ENCODE measurements around the gene ZFAND3.

ZFAND3 gene, protein sequence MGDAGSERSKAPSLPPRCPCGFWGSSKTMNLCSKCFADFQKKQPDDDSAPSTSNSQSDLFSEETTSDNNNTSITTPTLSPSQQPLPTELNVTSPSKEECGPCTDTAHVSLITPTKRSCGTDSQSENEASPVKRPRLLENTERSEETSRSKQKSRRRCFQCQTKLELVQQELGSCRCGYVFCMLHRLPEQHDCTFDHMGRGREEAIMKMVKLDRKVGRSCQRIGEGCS

DNA sequence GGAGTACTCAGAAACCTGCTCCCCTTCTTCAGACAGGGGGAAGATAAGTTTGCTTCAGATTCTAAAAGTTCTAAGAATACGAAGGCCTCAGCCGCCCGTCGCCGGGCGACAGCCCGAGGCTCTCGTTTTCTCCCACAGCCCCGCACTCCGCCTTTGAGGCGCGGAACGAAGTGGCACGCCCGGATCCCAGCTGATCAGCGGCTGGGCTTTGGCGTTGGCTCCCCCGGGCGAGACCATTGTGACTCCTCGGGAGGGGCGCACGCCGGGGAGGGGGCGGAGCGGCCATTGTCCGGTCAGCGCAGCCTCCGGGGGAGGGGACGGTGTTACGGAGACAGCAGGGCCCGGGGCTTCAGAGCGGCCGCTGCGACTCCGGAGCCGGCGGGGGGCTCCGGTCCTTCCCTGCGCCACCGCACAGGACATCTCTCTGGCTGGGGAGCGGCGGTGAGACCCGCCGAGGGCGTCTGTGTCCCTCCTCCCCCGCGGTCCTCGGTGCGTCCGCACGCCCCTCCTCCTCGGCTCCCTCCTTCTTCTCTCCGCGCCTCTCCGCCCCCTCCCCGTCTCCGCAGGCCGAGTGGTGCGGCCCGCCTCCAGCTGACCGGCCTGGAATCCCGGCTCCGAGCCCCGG lies at the start of gene ZFAND3:
ZFAND3 (plus strand) TSS at position 551 of the 625 bp plus-strand sequence. CDS start 219 bp downstream, outside the sequence.
- Histone ChIP-seq H3K27me3 (ENCODE audit: insufficient read depth, low read length) (no peaks in the 10 kb centered on the region), H3K4me1 (ENCODE audit: control insufficient read depth, insufficient read depth, low read length, unreplicated experiment) (peaks cover 29% of the 10 kb centered on the region), H3K27ac (ENCODE audit: low read depth, low read length) (peak within 1 kb of the TSS; percentile 84), H3K4me3 (ENCODE audit: low read depth, low read length) (peak within 1 kb of the TSS; percentile 86), H3K36me3 (ENCODE audit: insufficient read depth, low read length) (no peaks in the 10 kb centered on the region), H3K79me2 (ENCODE audit: control insufficient read depth, insufficient read depth, low read length, unreplicated experiment) (peaks cover 42% of the 10 kb centered on the region), H2AFZ (ENCODE audit: low read length, unreplicated experiment) (peak within 1 kb of the TSS; percentile 89)

DNA sequence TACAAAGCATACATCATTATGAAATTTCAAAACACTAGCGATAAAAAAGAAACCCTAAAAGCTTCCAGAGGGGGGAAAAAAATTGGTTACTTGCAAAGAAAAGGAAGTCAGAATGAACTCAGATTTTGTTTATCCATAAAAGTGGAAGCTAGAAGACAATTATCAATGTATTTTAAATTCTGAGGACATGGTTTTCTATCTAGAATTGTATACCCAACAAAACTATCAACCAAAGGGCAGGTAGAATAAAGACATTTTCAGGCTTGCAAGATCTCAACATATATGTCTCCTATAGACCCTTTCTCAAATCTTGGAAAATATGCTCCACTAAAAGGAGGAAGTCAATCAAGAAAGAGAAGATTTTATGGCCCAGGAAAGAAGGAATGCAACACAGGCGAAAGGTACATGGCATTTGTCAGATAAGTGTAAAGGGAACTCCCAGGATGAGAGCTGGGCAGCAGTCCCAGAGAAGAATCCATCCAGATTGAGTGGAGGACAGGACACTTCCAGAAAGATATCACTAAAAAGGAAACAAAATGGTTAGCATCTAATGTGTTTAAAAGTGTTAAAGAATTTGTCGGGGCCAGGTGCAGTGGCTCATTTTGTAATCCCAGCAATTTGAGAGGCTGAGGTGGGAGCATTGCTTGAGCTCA lies 45.4 kb upstream of the ZFAND3 start:
- Histone ChIP-seq H3K4me3 (ENCODE audit: low read depth, low read length) (no peak overlapping the region), H3K4me1 (ENCODE audit: control insufficient read depth, insufficient read depth, low read length, unreplicated experiment) (no peaks in the 10 kb centered on the region), H3K36me3 (ENCODE audit: insufficient read depth, low read length) (no peaks in the 10 kb centered on the region), H3K79me2 (ENCODE audit: control insufficient read depth, insufficient read depth, low read length, unreplicated experiment) (no peaks in the 10 kb centered on the region), H3K27ac (ENCODE audit: low read depth, low read length) (no peak overlapping the region), H2AFZ (ENCODE audit: low read length, unreplicated experiment) (no peak overlapping the region), H3K27me3 (ENCODE audit: insufficient read depth, low read length) (no peaks in the 10 kb centered on the region)

DNA sequence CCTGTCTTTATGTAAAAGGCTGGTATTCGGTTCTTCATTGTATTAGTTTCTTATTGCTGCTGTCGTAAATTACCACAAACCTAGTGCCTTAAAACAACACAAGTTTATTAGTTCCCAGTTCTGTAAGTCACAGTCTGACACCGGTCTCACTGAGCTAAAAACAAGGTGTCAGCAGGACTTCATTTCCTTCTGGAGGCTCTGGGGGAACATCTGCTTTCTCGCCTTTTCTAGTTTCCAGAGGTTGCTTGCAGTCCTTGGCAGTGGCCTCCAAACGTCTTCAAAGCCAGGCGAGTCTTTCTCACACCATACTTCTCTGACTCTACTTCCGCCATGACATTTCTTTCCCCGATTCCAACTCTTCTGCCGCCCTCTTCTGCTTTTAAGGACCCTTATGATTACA lies 43.0 kb upstream of the ZFAND3 start:
- no peak overlapping the region for H3K4me3 ChIP-seq (ENCODE audit: low read depth, low read length)
- H2AFZ ChIP-seq (ENCODE audit: low read length, unreplicated experiment): no peak overlapping the region
- H3K27ac ChIP-seq (ENCODE audit: low read depth, low read length): no peak overlapping the region
- H3K4me1 ChIP-seq (ENCODE audit: control insufficient read depth, insufficient read depth, low read length, unreplicated experiment): no peaks in the 10 kb centered on the region
- no peaks in the 10 kb centered on the region for H3K79me2 ChIP-seq (ENCODE audit: control insufficient read depth, insufficient read depth, low read length, unreplicated experiment)
- no peaks in the 10 kb centered on the region for H3K36me3 ChIP-seq (ENCODE audit: insufficient read depth, low read length)
- H3K27me3 ChIP-seq (ENCODE audit: insufficient read depth, low read length): no peaks in the 10 kb centered on the region

DNA sequence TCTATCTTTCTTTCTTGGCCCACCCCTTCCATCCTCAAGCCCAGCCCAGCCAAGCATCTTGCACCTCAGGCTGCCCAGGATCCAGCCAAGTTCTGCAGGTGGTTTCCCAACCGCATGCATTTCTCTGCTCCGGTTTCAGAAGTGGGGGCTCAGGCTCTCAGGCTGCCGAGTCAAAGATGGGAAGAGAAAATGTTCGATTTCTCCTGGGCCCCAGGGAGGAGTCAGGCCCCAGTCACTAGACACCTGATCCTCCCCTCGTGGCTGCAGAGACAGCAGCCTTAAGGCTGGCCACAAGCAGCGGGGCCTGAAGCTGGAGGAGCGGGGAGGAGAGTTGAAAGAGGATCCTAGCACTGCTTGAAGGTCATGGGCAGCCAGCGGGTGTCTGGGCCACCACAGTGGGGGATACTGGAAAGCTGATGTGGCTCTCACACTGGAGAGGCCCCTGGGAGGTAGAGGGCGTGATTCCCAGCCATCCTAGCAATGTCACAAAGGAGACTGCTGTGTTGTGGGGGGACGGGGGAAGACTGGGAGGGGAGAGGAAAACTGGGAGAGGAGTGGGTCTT lies 42.2 kb upstream of the ZFAND3 start:
- H2AFZ ChIP-seq (ENCODE audit: low read length, unreplicated experiment): no peak overlapping the region
- no peaks in the 10 kb centered on the region for H3K79me2 ChIP-seq (ENCODE audit: control insufficient read depth, insufficient read depth, low read length, unreplicated experiment)
- no peak overlapping the region for H3K27ac ChIP-seq (ENCODE audit: low read depth, low read length)
- no peaks in the 10 kb centered on the region for H3K27me3 ChIP-seq (ENCODE audit: insufficient read depth, low read length)
- no peaks in the 10 kb centered on the region for H3K36me3 ChIP-seq (ENCODE audit: insufficient read depth, low read length)
- H3K4me1 ChIP-seq (ENCODE audit: control insufficient read depth, insufficient read depth, low read length, unreplicated experiment): no peaks in the 10 kb centered on the region
- H3K4me3 ChIP-seq (ENCODE audit: low read depth, low read length): no peak overlapping the region

DNA sequence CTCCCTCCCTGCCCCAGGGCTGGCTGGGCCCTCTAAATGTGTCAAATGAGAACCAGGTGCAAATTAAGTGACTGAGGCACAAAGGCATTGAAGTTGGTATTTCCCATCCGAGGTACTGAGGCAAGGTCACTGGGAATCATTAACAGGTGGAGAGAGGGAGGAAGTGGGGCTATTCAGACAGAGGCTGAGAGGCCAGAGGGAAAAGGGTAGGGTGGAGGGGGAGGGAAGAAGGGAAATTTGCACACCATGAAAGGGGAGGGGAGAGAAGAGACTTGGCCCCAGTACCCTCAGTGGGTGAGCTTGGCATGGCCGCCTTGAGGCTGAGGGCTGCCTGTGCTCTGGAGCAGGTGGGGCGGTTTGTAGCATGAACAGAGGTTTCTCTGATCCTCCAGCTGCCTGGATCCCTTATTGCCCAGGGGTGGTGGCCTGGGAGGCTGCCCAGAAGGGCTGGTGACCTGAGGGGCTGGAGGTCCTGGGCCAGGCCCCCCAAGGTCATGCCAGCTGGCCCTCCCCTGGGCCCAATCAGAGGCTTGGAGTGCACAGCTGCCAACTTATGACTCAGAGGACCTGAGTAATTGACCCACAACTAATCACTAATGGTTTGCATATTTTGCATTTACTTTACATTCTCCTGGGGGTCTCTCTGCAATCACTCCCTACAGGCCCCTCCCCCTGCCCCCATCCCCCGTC lies 40.3 kb upstream of the ZFAND3 start:
- Histone ChIP-seq H3K27ac (ENCODE audit: low read depth, low read length) (no peak overlapping the region), H3K36me3 (ENCODE audit: insufficient read depth, low read length) (no peaks in the 10 kb centered on the region), H3K27me3 (ENCODE audit: insufficient read depth, low read length) (no peaks in the 10 kb centered on the region), H2AFZ (ENCODE audit: low read length, unreplicated experiment) (no peak overlapping the region), H3K4me1 (ENCODE audit: control insufficient read depth, insufficient read depth, low read length, unreplicated experiment) (peaks cover 13% of the 10 kb centered on the region), H3K79me2 (ENCODE audit: control insufficient read depth, insufficient read depth, low read length, unreplicated experiment) (no peaks in the 10 kb centered on the region), H3K4me3 (ENCODE audit: low read depth, low read length) (no peak overlapping the region)

- Histone ChIP-seq H3K4me1 (ENCODE audit: control insufficient read depth, insufficient read depth, low read length, unreplicated experiment) (peaks cover 18% of the 10 kb centered on the region), H3K27ac (ENCODE audit: low read depth, low read length) (no peak overlapping the region), H3K4me3 (ENCODE audit: low read depth, low read length) (no peak overlapping the region), H3K36me3 (ENCODE audit: insufficient read depth, low read length) (no peaks in the 10 kb centered on the region), H3K27me3 (ENCODE audit: insufficient read depth, low read length) (no peaks in the 10 kb centered on the region), H2AFZ (ENCODE audit: low read length, unreplicated experiment) (no peak overlapping the region), H3K79me2 (ENCODE audit: control insufficient read depth, insufficient read depth, low read length, unreplicated experiment) (no peaks in the 10 kb centered on the region)
Observed at GRCh38 chr6:37779902-37780628, 39.5 kb upstream of the ZFAND3 start.

- no peak overlapping the region for H3K27ac ChIP-seq (ENCODE audit: low read depth, low read length)
- H3K4me1 ChIP-seq (ENCODE audit: control insufficient read depth, insufficient read depth, low read length, unreplicated experiment): peaks cover 18% of the 10 kb centered on the region
- no peak overlapping the region for H2AFZ ChIP-seq (ENCODE audit: low read length, unreplicated experiment)
- H3K36me3 ChIP-seq (ENCODE audit: insufficient read depth, low read length): no peaks in the 10 kb centered on the region
- no peaks in the 10 kb centered on the region for H3K79me2 ChIP-seq (ENCODE audit: control insufficient read depth, insufficient read depth, low read length, unreplicated experiment)
- H3K27me3 ChIP-seq (ENCODE audit: insufficient read depth, low read length): no peaks in the 10 kb centered on the region
- no peak overlapping the region for H3K4me3 ChIP-seq (ENCODE audit: low read depth, low read length)
Observed at GRCh38 chr6:37781788-37782187, 37.7 kb upstream of the ZFAND3 start.

DNA sequence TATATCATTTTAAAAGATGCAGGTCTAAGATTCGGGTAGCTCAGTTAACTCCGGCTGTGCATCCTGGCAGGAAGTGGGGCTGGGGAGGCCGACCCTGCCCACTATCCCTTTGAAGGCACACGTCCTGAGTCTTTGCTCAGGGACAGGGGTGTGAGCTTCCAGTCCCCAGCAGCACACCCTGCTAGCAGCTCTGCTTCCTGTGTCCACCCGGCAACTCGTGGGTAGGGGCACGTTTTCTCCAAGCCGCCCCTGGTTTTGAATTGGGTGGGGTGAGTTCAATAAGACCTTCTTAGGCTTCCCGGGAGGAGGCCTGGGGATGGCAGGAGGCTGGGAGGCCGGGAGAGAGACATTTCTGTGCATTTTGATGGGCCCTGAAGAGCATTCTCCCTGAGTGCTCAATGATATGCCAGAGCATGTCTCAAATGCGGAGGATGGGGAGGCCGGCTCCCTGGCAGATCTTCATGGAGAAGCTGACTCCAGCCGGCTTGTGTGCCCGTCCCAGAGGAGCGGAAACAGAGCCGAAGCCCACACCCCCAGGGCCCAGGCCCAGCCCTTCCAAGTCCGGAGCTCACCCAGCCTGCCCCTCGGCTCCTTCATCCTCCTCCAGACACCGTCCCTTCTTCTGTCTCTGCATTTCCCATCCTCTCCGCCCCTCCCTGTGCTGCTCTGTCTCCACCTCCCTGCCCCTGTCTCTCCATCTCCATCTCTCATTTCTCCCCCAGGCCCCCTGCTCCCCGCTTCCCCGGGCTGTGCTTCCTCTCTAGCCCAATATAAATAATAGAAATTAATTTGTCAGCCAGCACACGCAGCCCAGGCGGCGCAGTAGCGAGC lies 36.3 kb upstream of the ZFAND3 start:
- H3K36me3 ChIP-seq (ENCODE audit: insufficient read depth, low read length): no peaks in the 10 kb centered on the region
- H3K27ac ChIP-seq (ENCODE audit: low read depth, low read length): no peak overlapping the region
- peak overlapping the region; percentile 87 for H2AFZ ChIP-seq (ENCODE audit: low read length, unreplicated experiment)
- H3K79me2 ChIP-seq (ENCODE audit: control insufficient read depth, insufficient read depth, low read length, unreplicated experiment): no peaks in the 10 kb centered on the region
- peak overlapping the region; percentile 73 for H3K4me3 ChIP-seq (ENCODE audit: low read depth, low read length)
- H3K27me3 ChIP-seq (ENCODE audit: insufficient read depth, low read length): no peaks in the 10 kb centered on the region
- H3K4me1 ChIP-seq (ENCODE audit: control insufficient read depth, insufficient read depth, low read length, unreplicated experiment): peaks cover 20% of the 10 kb centered on the region

GRCh38 chr6:37783856-37784584 lies 35.5 kb upstream of the ZFAND3 start:
- Histone ChIP-seq H3K4me1 (ENCODE audit: control insufficient read depth, insufficient read depth, low read length, unreplicated experiment) (peaks cover 24% of the 10 kb centered on the region), H3K4me3 (ENCODE audit: low read depth, low read length) (peak overlapping the region; percentile 73), H3K79me2 (ENCODE audit: control insufficient read depth, insufficient read depth, low read length, unreplicated experiment) (no peaks in the 10 kb centered on the region), H3K36me3 (ENCODE audit: insufficient read depth, low read length) (no peaks in the 10 kb centered on the region), H2AFZ (ENCODE audit: low read length, unreplicated experiment) (peak overlapping the region; percentile 87), H3K27me3 (ENCODE audit: insufficient read depth, low read length) (no peaks in the 10 kb centered on the region), H3K27ac (ENCODE audit: low read depth, low read length) (no peak overlapping the region)
